HEK293 (cell line): ENCODE data around the gene MEGF8.

ENCODE experiments used
- CTCF ChIA-PET: fragments of 350-600 bp; formaldehyde crosslinking; extraction: SDS; loops from one replicate; lab custom pipeline; 2021; ENCODE audit warnings: antibody characterized with exemption; lab: Yijun Ruan, JAX
- POLR2A ChIA-PET: fragments of 300-600 bp; formaldehyde crosslinking; extraction: SDS; loops from one replicate; lab custom pipeline; 2020; ENCODE audit warnings: antibody characterized with exemption, inconsistent platforms; lab: Yijun Ruan, JAX
- H3K27ac ChIP-seq: fragments of 200-500 bp; sonication (Bioruptor generic); 2 replicates; pipeline ENCODE4 v1.5.1; 2014; ENCODE audit warnings: low read depth, low read length, control low read depth, inconsistent platforms; ENCODE audit errors: extremely low read depth
- H3K36me3 ChIP-seq, 2 experiments: fragments of 200-500 bp in 1 of 2; sonication (Bioruptor generic) in 1 of 2; 1 replicate in 1 of 2; 2 replicates in 1 of 2; pipeline ENCODE4 v1.5.1; 2014 to 2017; ENCODE audit warnings: inconsistent platforms in 2 of 2, low read length in 2 of 2; ENCODE audit not compliant: control insufficient read depth in 2 of 2, insufficient read depth in 1 of 2
- H3K4me1 ChIP-seq: fragments of 200-500 bp; sonication (Bioruptor generic); 2 replicates; pipeline ENCODE4 v1.5.1; 2014; ENCODE audit warnings: mild to moderate bottlenecking, low read length, inconsistent platforms; ENCODE audit not compliant: control insufficient read depth, insufficient read depth
- H3K4me3 ChIP-seq: 2 replicates; pipeline ENCODE4 v1.5.1; 2011; ENCODE audit warnings: low read depth, mild to moderate bottlenecking, control low read depth, low read length, moderate library complexity
- H3K9me3 ChIP-seq: fragments of 200-500 bp; sonication (Bioruptor generic); 2 replicates; pipeline ENCODE4 v1.5.1; 2014; ENCODE audit warnings: low read depth, low read length, inconsistent platforms; ENCODE audit not compliant: control insufficient read depth, insufficient read depth
- AEBP2 ChIP-seq: fragments of 450-650 bp; formaldehyde crosslinking; IDR thresholded peaks from 2 replicates; pipeline ENCODE4 v1.5.1; 2016; ENCODE audit warnings: missing biosample characterization, missing genetic modification characterization, borderline replicate concordance
- GLIS1 ChIP-seq: fragments of 450-650 bp; formaldehyde crosslinking; IDR thresholded peaks from 2 replicates; pipeline ENCODE4 v1.5.1; 2016; ENCODE audit warnings: missing biosample characterization, missing genetic modification characterization
- IKZF3 ChIP-seq: fragments of 450-650 bp; IDR thresholded peaks from 2 replicates; pipeline ENCODE4 v1.5.0; 2018; ENCODE audit warnings: missing biosample characterization, mild to moderate bottlenecking, missing genetic modification characterization, moderate library complexity
- KLF1 ChIP-seq: fragments of 450-650 bp; formaldehyde crosslinking; IDR thresholded peaks from 2 replicates; pipeline ENCODE4 v1.5.1; 2016; ENCODE audit warnings: missing biosample characterization, missing genetic modification characterization
- REST ChIP-seq: fragments of 450-650 bp; formaldehyde crosslinking; IDR thresholded peaks from 2 replicates; pipeline ENCODE4 v1.5.1; 2016; ENCODE audit warnings: missing biosample characterization, missing genetic modification characterization
- SP7 ChIP-seq: fragments of 450-650 bp; formaldehyde crosslinking; IDR thresholded peaks from 2 replicates; pipeline ENCODE4 v1.5.1; 2016; ENCODE audit warnings: missing biosample characterization, missing genetic modification characterization
- ZBTB8A ChIP-seq: fragments of 450-650 bp; formaldehyde crosslinking; IDR thresholded peaks from 2 replicates; pipeline ENCODE4 v1.5.1; 2016; ENCODE audit warnings: missing biosample characterization, missing genetic modification characterization
- ZFP37 ChIP-seq: fragments of 450-650 bp; formaldehyde crosslinking; IDR thresholded peaks from 2 replicates; pipeline ENCODE4 v1.5.1; 2016; ENCODE audit warnings: missing biosample characterization, missing genetic modification characterization
- ZNF10 ChIP-seq: fragments of 450-650 bp; formaldehyde crosslinking; IDR thresholded peaks from 2 replicates; pipeline ENCODE4 v1.5.1; 2017; ENCODE audit warnings: missing biosample characterization, missing genetic modification characterization
- ZNF112 ChIP-seq: fragments of 450-650 bp; formaldehyde crosslinking; IDR thresholded peaks from 2 replicates; pipeline ENCODE4 v1.5.0; 2017; ENCODE audit warnings: missing biosample characterization, missing genetic modification characterization
- ZNF148 ChIP-seq: fragments of 450-650 bp; formaldehyde crosslinking; IDR thresholded peaks from 2 replicates; pipeline ENCODE4 v1.5.0; 2017; ENCODE audit warnings: missing biosample characterization, missing genetic modification characterization, borderline replicate concordance
- ZNF175 ChIP-seq: fragments of 450-650 bp; formaldehyde crosslinking; IDR thresholded peaks from 2 replicates; pipeline ENCODE4 v1.5.1; 2016; ENCODE audit warnings: missing biosample characterization, missing genetic modification characterization
- ZNF184 ChIP-seq: fragments of 450-650 bp; IDR thresholded peaks from 2 replicates; pipeline ENCODE4 v1.5.1; 2018; ENCODE audit warnings: missing biosample characterization, mild to moderate bottlenecking, missing genetic modification characterization
- ZNF221 ChIP-seq: fragments of 450-650 bp; formaldehyde crosslinking; IDR thresholded peaks from 2 replicates; pipeline ENCODE4 v1.5.1; 2017; ENCODE audit warnings: missing biosample characterization, missing genetic modification characterization, borderline replicate concordance
- ZNF239 ChIP-seq: fragments of 450-650 bp; formaldehyde crosslinking; IDR thresholded peaks from 2 replicates; pipeline ENCODE4 v1.5.1; 2016; ENCODE audit warnings: missing biosample characterization, missing genetic modification characterization
- ZNF280D ChIP-seq: fragments of 450-650 bp; formaldehyde crosslinking; IDR thresholded peaks from 2 replicates; pipeline ENCODE4 v1.5.1; 2016; ENCODE audit warnings: missing biosample characterization, missing genetic modification characterization
- ZNF335 ChIP-seq: fragments of 450-650 bp; formaldehyde crosslinking; conservative IDR thresholded peaks from 2 replicates; pipeline ENCODE4 v1.5.1; 2016; ENCODE audit warnings: missing biosample characterization, missing genetic modification characterization
- ZNF394 ChIP-seq: fragments of 450-650 bp; formaldehyde crosslinking; IDR thresholded peaks from 2 replicates; pipeline ENCODE4 v1.5.1; 2016; ENCODE audit warnings: missing biosample characterization, missing genetic modification characterization, mild to moderate bottlenecking, moderate library complexity, borderline replicate concordance
- ZNF510 ChIP-seq: fragments of 450-650 bp; formaldehyde crosslinking; IDR thresholded peaks from 2 replicates; pipeline ENCODE4 v1.5.1; 2018; ENCODE audit warnings: mild to moderate bottlenecking, missing genetic modification characterization, missing biosample characterization; ENCODE audit not compliant: insufficient replicate concordance
- ZNF549 ChIP-seq: fragments of 450-650 bp; IDR thresholded peaks from 2 replicates; pipeline ENCODE4 v1.5.1; 2018; ENCODE audit warnings: missing biosample characterization, missing genetic modification characterization, mild to moderate bottlenecking, inconsistent platforms, moderate library complexity
- ZNF561 ChIP-seq: fragments of 450-650 bp; IDR thresholded peaks from 2 replicates; pipeline ENCODE4 v1.5.1; 2018; ENCODE audit warnings: missing biosample characterization, missing genetic modification characterization, borderline replicate concordance
- ZNF596 ChIP-seq: fragments of 450-650 bp; IDR thresholded peaks from 2 replicates; pipeline ENCODE4 v1.5.0; 2018; ENCODE audit warnings: missing biosample characterization, mild to moderate bottlenecking, missing genetic modification characterization, moderate library complexity
- ZNF677 ChIP-seq: fragments of 450-650 bp; IDR thresholded peaks from 2 replicates; pipeline ENCODE4 v1.5.0; 2018; ENCODE audit warnings: missing biosample characterization, mild to moderate bottlenecking, missing genetic modification characterization, moderate library complexity
- ZSCAN30 ChIP-seq: fragments of 450-650 bp; IDR thresholded peaks from 2 replicates; pipeline ENCODE4 v1.5.1; 2018; ENCODE audit warnings: missing biosample characterization, mild to moderate bottlenecking, missing genetic modification characterization, moderate library complexity
- TF ChIP-seq, protein P1 (sequence below): fragments of 450-650 bp; IDR thresholded peaks from 2 replicates; pipeline ENCODE4 v1.5.1; 2018; ENCODE audit warnings: missing biosample characterization, mild to moderate bottlenecking, missing genetic modification characterization

The MEGF8 gene

GRCh38 chr19:42284066-42284501 lies 41.4 kb upstream of the MEGF8 start:
- TF ChIP-seq ZSCAN30 (tag by site-specific recombination) (no peak), ZNF175 (tag by site-specific recombination) (no peak), AEBP2 (no peak), IKZF3 (tag by site-specific recombination) (0 out of 2 replicates have a peak, but pooled peaks have one; percentile 20), ZNF596 (tag by site-specific recombination) (peak; percentile 26; the same call in 1 of the 2 replicates), ZNF239 (tag by site-specific recombination) (no peak), KLF1 (no peak), ZNF184 (tag by site-specific recombination) (no peak), ZNF112 (tag by site-specific recombination) (no peak), ZBTB8A (tag by site-specific recombination) (no peak), ZNF510 (tag by site-specific recombination) (no peak), ZNF10 (tag by site-specific recombination) (no peak), ZNF280D (tag by site-specific recombination) (no peak), GLIS1 (tag by site-specific recombination) (no peak), ZNF677 (tag by site-specific recombination) (peak; percentile 37; the same call in 1 of the 2 replicates), ZNF221 (tag by site-specific recombination) (no peak), SP7 (no peak), ZNF394 (no peak), REST (tag by site-specific recombination) (no peak), ZNF549 (tag by site-specific recombination) (no peak), ZNF148 (tag by site-specific recombination) (no peak), ZNF561 (no peak), ZFP37 (tag by site-specific recombination) (no peak), ZNF335 (tag by site-specific recombination) (no peak)
- TF ChIP-seq, protein P1, sequence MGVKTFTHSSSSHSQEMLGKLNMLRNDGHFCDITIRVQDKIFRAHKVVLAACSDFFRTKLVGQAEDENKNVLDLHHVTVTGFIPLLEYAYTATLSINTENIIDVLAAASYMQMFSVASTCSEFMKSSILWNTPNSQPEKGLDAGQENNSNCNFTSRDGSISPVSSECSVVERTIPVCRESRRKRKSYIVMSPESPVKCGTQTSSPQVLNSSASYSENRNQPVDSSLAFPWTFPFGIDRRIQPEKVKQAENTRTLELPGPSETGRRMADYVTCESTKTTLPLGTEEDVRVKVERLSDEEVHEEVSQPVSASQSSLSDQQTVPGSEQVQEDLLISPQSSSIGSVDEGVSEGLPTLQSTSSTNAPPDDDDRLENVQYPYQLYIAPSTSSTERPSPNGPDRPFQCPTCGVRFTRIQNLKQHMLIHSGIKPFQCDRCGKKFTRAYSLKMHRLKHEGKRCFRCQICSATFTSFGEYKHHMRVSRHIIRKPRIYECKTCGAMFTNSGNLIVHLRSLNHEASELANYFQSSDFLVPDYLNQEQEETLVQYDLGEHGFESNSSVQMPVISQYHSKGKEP (tag by site-specific recombination), result 0 out of 2 replicates have a peak, but pooled peaks have one; percentile 33
- Histone ChIP-seq H3K4me1 (peaks cover 49% of the 10 kb centered on the region), H3K4me3 (peak overlapping the region; percentile 37), H3K9me3 (no peaks in the 10 kb centered on the region), H3K36me3 (peaks cover 0 to 25% of the 10 kb centered on the region in 2 experiments; a peak in 1 of 3 replicates), H3K27ac (peak overlapping the region; percentile 90)
- ChIA-PET CTCF (no interaction called here), POLR2A (interaction anchor here (1.0 to 12.3 kb wide), 2 partner anchors 11 to 37 kb away, joined by 4 to 242 read pairs; partner anchors contain the start of gene GSK3A)
